Esophagus (tissue), 2 donors: Measurements from ENCODE around the gene MGAT5B. TPM values are rescaled to one million over a fixed set of nuclear protein-coding genes. Genes with fewer than 3 reads are reported as not detected.

Source experiments
- H3K27ac ChIP-seq, 2 donors: one replicate each; pipeline ENCODE4 v1.5.1; 2013; ENCODE audit warnings: low read depth in 2 of 2, mild to moderate bottlenecking in 2 of 2, inconsistent platforms in 1 of 2, low read length in 1 of 2, moderate library complexity in 1 of 2
- H3K27me3 ChIP-seq, 2 donors: one replicate each; pipeline ENCODE4 v1.6.1; 2013; ENCODE audit warnings: low read length in 2 of 2, control low read depth in 1 of 2, mild to moderate bottlenecking in 1 of 2; ENCODE audit not compliant: insufficient read depth in 2 of 2, control insufficient read depth in 1 of 2
- H3K36me3 ChIP-seq, 2 donors: one replicate each; pipeline ENCODE4 v1.6.1; 2013; ENCODE audit warnings: low read length in 1 of 2; ENCODE audit not compliant: control insufficient read depth in 2 of 2, insufficient read depth in 2 of 2
- H3K4me1 ChIP-seq, 2 donors: one replicate each; pipeline ENCODE4 v1.6.1; 2013; ENCODE audit warnings: low read length in 1 of 2; ENCODE audit not compliant: control insufficient read depth in 2 of 2, insufficient read depth in 2 of 2
- H3K4me3 ChIP-seq, 2 donors: one replicate each; pipeline ENCODE4 v1.5.1; 2013; ENCODE audit warnings: low read length in 2 of 2, mild to moderate bottlenecking in 2 of 2, low read depth in 1 of 2, moderate library complexity in 1 of 2
- H3K9me3 ChIP-seq, 2 donors: one replicate each; pipeline ENCODE4 v1.6.1; 2013; ENCODE audit warnings: mild to moderate bottlenecking in 2 of 2, low read depth in 1 of 2, low read length in 1 of 2, moderate library complexity in 1 of 2; ENCODE audit not compliant: control insufficient read depth in 2 of 2, insufficient read depth in 1 of 2
- WGBS, 2 donors: extraction: QIAGEN DNeasy Blood & Tissue Kit; methylation state at CpG; one replicate each; pipeline ENCODE4 v1.1.7; 2013; 5-methylcytosine and 5-hydroxymethylcytosine counted together
- polyA plus RNA-seq, 2 donors: library from polyadenylated mRNA; stranded (reverse); fragments of 200-250 nt; gene quantifications; one replicate each; pipeline ENCODE4 v1.2.3, GENCODE V29; 2013
- donor health status: healthy with polysubstance abuse.
- donor health status: Bipolar disorder and iron deficiency.

MGAT5B gene
- polyA plus RNA-seq, 2 donors, result 0.18 to 0.24 TPM

GRCh38 chr17:76948726-76949342 lies 80.6 kb downstream of the MGAT5B start:
- WGBS, 2 donors, result 72 to 73% methylated on average over 25 to 27 of the region's 27 CpGs
- no peaks in the 10 kb centered on the region for H3K27me3 ChIP-seq
- H3K27ac ChIP-seq, result no peak overlapping the region
- peaks cover 0 to 5% of the 10 kb centered on the region in 2 donors for H3K4me1 ChIP-seq
- H3K9me3 ChIP-seq, result no peaks in the 10 kb centered on the region
- no peak overlapping the region for H3K4me3 ChIP-seq
- no peaks in the 10 kb centered on the region for H3K36me3 ChIP-seq

- Histone ChIP-seq H3K4me1 (peaks cover 0 to 5% of the 10 kb centered on the region in 2 donors), H3K4me3 (no peak overlapping the region), H3K27ac (no peak overlapping the region), H3K36me3 (no peaks in the 10 kb centered on the region), H3K9me3 (no peaks in the 10 kb centered on the region), H3K27me3 (no peaks in the 10 kb centered on the region)
- WGBS, 2 donors, result 57 to 61% methylated on average over 18 of the region's 18 CpGs
These were observed 81.9 kb downstream of the MGAT5B start for GRCh38 chr17:76949913-76950695.

- Histone ChIP-seq H3K9me3 (no peaks in the 10 kb centered on the region), H3K27me3 (no peaks in the 10 kb centered on the region), H3K36me3 (no peaks in the 10 kb centered on the region), H3K27ac (no peak overlapping the region), H3K4me1 (peaks cover 0 to 5% of the 10 kb centered on the region in 2 donors), H3K4me3 (no peak overlapping the region)
- WGBS, 2 donors, result 65 to 69% methylated on average over 8 of the region's 8 CpGs
These were observed 83.2 kb downstream of the MGAT5B start for GRCh38 chr17:76951375-76951905.

GRCh38 chr17:76952402-76952801 lies 84.2 kb downstream of the MGAT5B start:
- Histone ChIP-seq H3K9me3 (no peaks in the 10 kb centered on the region), H3K4me3 (no peak overlapping the region), H3K27ac (no peak overlapping the region), H3K27me3 (no peaks in the 10 kb centered on the region), H3K36me3 (no peaks in the 10 kb centered on the region), H3K4me1 (peaks cover 0 to 5% of the 10 kb centered on the region in 2 donors)
- WGBS, 2 donors, result 93 to 94% methylated on average over 5 of the region's 5 CpGs

GRCh38 chr17:76953066-76953465 lies 84.9 kb downstream of the MGAT5B start:
- Histone ChIP-seq H3K4me3 (no peak overlapping the region), H3K27ac (no peak overlapping the region), H3K27me3 (peaks cover 0 to 1% of the 10 kb centered on the region in 2 donors), H3K9me3 (no peaks in the 10 kb centered on the region), H3K36me3 (no peaks in the 10 kb centered on the region), H3K4me1 (peaks cover 0 to 5% of the 10 kb centered on the region in 2 donors)
- WGBS, 2 donors, result 92 to 94% methylated on average over 9 of the region's 9 CpGs

GRCh38 chr17:76953946-76954345 lies 85.7 kb downstream of the MGAT5B start:
- peaks cover 0 to 4% of the 10 kb centered on the region in 2 donors for H3K27me3 ChIP-seq
- no peaks in the 10 kb centered on the region for H3K9me3 ChIP-seq
- H3K4me3 ChIP-seq, result no peak overlapping the region
- no peak overlapping the region for H3K27ac ChIP-seq
- H3K4me1 ChIP-seq, result no peaks in the 10 kb centered on the region
- no peaks in the 10 kb centered on the region for H3K36me3 ChIP-seq
- WGBS, 2 donors, result 52 to 65% methylated on average over 2 of the region's 2 CpGs

- H3K27ac ChIP-seq, result no peak overlapping the region
- 46 to 63% methylated on average over 6 of the region's 6 CpGs for WGBS, 2 donors
- H3K4me3 ChIP-seq, result no peak overlapping the region
- peaks cover 0 to 4% of the 10 kb centered on the region in 2 donors for H3K27me3 ChIP-seq
- H3K9me3 ChIP-seq, result no peaks in the 10 kb centered on the region
- no peaks in the 10 kb centered on the region for H3K36me3 ChIP-seq
- no peaks in the 10 kb centered on the region for H3K4me1 ChIP-seq
These were observed 87.0 kb downstream of the MGAT5B start for GRCh38 chr17:76955191-76955590.

- Histone ChIP-seq H3K9me3 (no peaks in the 10 kb centered on the region), H3K4me1 (no peaks in the 10 kb centered on the region), H3K27ac (no peak overlapping the region), H3K4me3 (no peak overlapping the region), H3K27me3 (peaks cover 0 to 4% of the 10 kb centered on the region in 2 donors), H3K36me3 (no peaks in the 10 kb centered on the region)
- WGBS, 2 donors, result 82 to 86% methylated on average over 17 of the region's 17 CpGs
These were observed 88.8 kb downstream of the MGAT5B start for GRCh38 chr17:76956846-76957540.

- H3K9me3 ChIP-seq, result no peaks in the 10 kb centered on the region
- no peak overlapping the region for H3K27ac ChIP-seq
- H3K4me1 ChIP-seq, result no peaks in the 10 kb centered on the region
- 52 to 55% methylated on average over 28 of the region's 28 CpGs for WGBS, 2 donors
- peaks cover 0 to 4% of the 10 kb centered on the region in 2 donors for H3K27me3 ChIP-seq
- no peak overlapping the region for H3K4me3 ChIP-seq
- no peaks in the 10 kb centered on the region for H3K36me3 ChIP-seq
These were observed 89.7 kb downstream of the MGAT5B start for GRCh38 chr17:76957678-76958464.
